KG1 (cell line): ENCODE measurements around the gene GDF10.

Source experiments
- DNase-seq: peaks from one replicate; lab custom pipeline; 2025; lab: John Stamatoyannopoulos, UW

GDF10 gene

GRCh38 chr10:47315421-47315820 is 15.4 kb downstream of the GDF10 start:
- no peak for DNase-seq

GRCh38 chr10:47316131-47316530 is 16.1 kb downstream of the GDF10 start:
- DNase-seq, result no peak

- no peak for DNase-seq
Measured at GRCh38 chr10:47317251-47317650, 17.3 kb downstream of the GDF10 start.

- no peak for DNase-seq
Measured at GRCh38 chr10:47318706-47319105, 18.7 kb downstream of the GDF10 start.

- no peak for DNase-seq
Measured at GRCh38 chr10:47319784-47320183, 19.8 kb downstream of the GDF10 start.

GRCh38 chr10:47320812-47321211 is 20.8 kb downstream of the GDF10 start:
- no peak for DNase-seq

- DNase-seq, result no peak
Measured at GRCh38 chr10:47321521-47322195, 21.7 kb downstream of the GDF10 start.

- no peak for DNase-seq
Measured at GRCh38 chr10:47322300-47323061, 22.5 kb downstream of the GDF10 start, which contains the start of gene GDF2. GDF2 (plus strand) TSS chr10:47322454; CDS start chr10:47322669, 215 bp downstream.

GRCh38 chr10:47323087-47323486 is 23.1 kb downstream of the GDF10 start:
- no peak for DNase-seq

GRCh38 chr10:47323636-47324296 is 23.8 kb downstream of the GDF10 start:
- no peak for DNase-seq

GRCh38 chr10:47325303-47326291 is 25.6 kb downstream of the GDF10 start:
- no peak for DNase-seq

GRCh38 chr10:47326306-47326926 is 26.4 kb downstream of the GDF10 start:
- DNase-seq, result no peak

GRCh38 chr10:47326927-47327330 is 26.9 kb downstream of the GDF10 start:
- DNase-seq, result no peak

- no peak for DNase-seq
Measured at GRCh38 chr10:47329855-47330254, 29.9 kb downstream of the GDF10 start.

- no peak for DNase-seq
Measured at GRCh38 chr10:47330366-47330765, 30.4 kb downstream of the GDF10 start.

- no peak for DNase-seq
Measured at GRCh38 chr10:47330804-47331203, 30.8 kb downstream of the GDF10 start.

GRCh38 chr10:47331491-47331890 is 31.5 kb downstream of the GDF10 start:
- DNase-seq, result no peak

- no peak for DNase-seq
Measured at GRCh38 chr10:47331954-47332353, 32.0 kb downstream of the GDF10 start.

- no peak for DNase-seq
Measured at GRCh38 chr10:47332371-47332770, 32.4 kb downstream of the GDF10 start.

- DNase-seq, result no peak
Measured at GRCh38 chr10:47332946-47333345, 32.9 kb downstream of the GDF10 start.

GRCh38 chr10:47333532-47333931 is 33.5 kb downstream of the GDF10 start:
- DNase-seq, result no peak
